ENCODE results near the gene RNF214.

The RNF214 gene

DNA sequence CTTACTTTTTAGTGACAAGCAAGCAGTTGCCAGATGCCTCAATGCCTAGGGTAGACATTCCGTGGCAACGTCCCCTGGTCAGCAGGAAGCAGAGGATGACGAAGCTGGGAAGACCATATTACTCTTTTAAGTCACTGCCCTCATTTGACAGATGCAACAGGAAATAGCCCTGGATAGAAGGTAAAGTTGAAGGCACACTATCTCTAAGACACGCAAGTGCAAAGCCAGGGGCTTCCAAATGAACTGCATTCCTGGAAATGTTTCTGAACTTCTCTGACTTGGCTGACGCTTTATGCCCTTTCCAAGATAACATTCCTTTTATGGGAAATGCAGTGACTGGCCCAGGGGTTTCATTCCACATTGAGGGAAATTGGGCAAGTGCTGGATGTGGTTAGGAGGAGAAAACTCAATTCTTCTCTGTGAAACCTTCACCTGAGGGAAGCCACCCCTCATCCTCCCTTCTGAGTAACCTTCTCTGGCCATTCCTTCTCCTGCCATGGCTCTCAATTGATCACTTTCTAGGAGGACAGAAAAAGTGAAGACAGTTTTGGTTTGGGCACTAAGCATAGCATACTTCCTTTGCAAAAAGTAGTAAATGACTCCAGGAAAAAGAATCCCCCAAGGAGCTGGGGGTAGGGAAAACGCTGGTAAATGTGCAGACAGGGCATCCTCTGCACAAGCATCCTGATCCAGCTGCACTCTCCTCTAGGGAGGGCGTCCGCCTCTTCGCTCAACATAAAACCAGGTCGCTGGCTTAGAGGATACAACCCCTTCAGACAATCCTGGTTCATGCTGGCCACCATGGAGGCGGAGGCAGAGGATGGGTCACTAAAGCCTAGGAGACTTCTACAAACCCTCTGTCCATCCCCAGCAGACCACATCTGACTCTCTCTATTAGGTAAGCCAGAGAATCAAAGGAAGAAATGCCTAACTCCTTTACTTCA, 15.1 kb upstream of the RNF214 start:
- DNase-seq = no peak

DNA sequence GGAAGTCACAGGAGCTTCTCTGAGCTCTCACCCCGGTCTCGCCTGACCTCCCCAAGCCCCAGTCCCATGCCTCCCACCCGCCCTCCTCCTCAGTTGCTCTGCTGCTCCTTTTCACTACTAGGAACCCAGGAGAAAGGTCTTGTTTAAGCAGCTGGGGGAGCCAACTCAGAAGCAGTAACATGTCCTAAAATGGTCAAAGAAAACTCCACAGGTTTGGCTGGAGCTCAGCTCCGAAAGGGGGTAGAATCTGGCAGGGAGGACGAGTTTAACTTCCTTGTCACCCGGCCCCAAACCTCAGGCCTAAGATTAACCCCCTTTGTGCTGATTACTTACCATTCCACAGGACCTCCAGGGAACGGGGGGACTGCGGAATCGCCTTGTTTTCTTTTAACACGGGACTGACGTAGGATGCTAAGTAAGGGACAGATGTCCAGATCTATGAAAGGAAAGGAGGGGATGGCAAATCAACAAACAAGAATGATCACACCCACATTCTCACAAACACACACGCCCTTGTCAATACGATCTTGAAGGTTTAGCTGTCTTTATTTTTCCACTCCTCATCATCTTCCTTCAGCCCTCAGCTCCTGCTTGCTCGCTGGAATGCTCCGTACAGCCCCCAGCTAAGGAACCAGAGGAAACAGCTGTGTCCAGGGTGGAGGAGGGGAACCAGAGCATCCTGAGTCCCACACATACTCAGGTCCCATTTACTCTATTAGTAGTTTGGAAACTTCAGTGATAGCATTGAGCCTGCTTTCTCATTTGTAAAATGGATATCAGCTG, 14.1 kb upstream of the RNF214 start:
- no peak for DNase-seq

DNA sequence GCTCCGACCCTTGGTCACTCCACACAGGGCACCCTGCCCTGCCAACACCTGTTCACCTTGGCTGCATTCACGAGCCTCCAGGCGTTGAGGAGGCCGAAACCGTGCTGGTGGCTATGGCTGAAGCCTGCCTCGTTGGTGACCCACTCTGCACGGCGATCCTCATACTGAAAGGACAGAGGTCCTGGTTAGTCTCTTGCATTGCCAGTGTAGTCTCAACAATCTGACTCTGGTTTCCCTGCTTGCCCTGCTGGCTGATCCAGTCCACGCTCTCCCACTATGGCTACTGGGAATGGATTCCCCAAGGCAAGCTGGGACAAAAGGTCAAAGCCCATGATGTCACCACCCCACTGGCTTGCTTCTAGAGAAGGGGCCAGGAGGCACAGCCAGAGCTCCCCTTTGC, 13.5 kb upstream of the RNF214 start:
- DNase-seq = no peak

DNA sequence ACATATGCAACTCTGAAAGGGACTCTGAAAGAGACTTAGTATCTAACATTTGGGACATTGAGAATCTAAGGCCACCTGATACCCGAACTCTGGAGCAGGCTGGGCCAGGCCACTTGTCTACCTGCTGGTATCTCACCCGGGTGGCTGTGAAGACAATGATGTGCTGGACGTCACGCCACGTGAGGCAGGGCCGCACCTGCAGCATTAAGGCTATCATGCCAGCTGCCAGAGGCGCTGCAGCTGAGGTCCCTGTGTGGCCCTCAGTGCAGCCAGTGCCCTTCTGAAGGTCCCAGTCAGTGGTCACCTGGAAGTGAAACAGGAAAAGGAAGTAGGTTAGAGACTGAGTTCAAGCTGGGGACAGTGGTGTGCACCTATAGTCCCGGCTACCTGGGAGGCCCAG, 13.0 kb upstream of the RNF214 start:
- DNase-seq = no peak

DNA sequence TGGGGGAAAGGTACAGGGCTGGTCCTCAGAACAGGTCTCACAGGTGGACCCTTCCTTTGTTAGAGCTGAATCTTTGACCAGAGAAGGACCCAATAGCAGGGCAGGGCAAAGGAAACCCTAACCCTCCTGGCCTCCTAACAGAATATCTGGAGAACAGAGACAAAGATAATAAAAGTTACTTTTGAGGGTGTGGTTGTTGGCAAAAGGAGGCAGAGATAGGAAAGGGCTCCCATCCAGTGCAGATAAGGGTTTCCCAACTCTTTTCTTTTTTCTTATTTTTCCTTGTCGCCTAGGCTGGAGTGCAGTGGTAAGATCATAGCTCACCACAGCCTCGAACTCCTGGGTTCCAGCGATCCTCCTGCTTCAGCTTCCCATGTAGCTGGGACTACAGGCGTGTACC, 12.5 kb upstream of the RNF214 start:
- no peak for DNase-seq

DNA sequence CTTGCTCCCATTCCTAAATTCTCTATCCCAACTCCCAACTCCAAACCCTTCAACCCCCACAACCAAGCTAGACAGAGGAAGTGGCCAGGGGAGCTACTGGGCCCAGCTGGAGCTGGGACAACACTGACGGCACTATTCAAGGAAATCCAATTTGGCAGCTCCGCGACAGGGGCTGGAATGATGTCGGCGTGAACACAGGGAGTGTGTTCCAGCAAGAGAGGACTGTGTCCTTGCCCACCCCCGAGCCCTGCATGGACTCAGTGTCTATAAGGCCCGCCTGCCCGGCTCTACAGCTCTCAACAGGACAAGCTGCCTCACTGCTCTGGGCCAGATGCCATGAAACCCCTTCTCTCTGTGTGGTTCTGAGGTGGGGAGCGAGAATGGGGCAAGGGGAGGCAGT, 11.9 kb upstream of the RNF214 start:
- DNase-seq = peak; percentile 69

DNA sequence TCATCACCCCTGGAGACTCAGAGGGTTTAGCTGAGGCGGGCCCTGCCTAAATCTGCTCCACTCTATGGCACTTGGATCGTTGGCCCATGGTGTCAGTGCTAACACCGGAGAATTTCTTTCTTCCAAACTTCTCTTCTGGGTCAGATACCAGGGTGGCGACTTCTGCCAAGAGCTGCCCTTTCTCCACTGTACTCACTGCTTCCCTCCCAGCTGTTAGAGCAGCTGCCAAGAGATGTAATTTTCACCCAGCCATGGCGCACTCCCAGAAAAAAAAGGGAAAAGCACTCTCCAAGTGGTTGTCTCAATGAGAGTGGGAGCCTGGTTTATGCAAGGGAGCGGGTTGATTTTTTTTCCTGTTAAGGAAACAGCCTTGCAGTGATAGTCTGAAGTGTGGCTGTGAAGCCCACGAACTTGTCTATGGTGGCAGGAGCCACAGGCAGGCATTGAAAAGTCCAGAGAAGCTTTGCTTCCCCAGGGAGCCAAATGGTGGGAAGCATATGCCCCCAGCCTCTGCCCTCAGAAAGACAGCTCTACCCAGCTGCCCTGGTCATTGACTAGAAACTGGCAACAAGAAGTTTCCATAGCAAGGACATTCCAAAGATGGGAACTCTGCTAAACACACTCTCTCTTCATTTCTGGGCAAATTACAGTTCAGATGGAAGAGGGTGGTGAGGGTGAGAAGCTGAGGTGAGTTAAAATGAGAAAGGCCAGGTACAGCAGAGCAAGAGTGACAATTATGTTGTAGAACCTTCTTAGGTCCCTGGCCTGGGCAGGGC, 11.3 kb upstream of the RNF214 start:
- peak; percentile 69 for DNase-seq

DNA sequence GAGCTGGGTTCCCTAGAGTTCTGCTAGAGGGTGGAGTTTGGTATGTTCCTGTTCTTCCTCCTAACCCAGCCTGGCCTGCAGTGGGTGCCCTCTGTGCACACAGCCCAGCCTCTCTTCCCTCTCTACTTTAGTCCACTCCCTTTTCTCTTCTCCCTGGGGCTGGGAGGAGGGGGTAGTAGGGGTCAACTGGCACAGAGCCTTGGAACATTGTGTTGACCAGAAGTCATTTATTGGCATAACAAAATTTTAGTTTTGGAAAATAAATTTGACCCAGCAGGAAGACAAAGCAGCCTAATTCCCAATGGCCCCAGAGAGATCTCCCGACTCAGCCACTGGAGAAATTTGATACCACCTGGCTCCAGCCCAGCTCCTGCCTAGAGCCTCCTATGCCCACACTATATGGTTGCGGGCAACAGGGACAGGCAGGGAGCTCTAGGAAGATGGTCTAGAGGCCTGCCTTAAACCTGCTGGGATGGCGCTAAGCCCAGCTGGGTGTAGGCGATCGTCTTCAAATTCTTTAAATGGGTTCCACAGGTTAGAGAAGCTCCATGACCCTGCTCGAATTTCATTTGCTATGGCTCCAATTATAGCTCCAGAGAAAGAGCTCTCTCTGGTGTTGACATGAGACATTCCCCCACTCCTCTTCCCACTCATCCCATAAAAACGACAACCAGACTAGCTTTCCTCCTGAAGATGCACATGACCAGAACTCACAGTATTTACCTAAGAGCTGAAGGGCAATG, 10.5 kb upstream of the RNF214 start:
- DNase-seq = peak; percentile 79

DNA sequence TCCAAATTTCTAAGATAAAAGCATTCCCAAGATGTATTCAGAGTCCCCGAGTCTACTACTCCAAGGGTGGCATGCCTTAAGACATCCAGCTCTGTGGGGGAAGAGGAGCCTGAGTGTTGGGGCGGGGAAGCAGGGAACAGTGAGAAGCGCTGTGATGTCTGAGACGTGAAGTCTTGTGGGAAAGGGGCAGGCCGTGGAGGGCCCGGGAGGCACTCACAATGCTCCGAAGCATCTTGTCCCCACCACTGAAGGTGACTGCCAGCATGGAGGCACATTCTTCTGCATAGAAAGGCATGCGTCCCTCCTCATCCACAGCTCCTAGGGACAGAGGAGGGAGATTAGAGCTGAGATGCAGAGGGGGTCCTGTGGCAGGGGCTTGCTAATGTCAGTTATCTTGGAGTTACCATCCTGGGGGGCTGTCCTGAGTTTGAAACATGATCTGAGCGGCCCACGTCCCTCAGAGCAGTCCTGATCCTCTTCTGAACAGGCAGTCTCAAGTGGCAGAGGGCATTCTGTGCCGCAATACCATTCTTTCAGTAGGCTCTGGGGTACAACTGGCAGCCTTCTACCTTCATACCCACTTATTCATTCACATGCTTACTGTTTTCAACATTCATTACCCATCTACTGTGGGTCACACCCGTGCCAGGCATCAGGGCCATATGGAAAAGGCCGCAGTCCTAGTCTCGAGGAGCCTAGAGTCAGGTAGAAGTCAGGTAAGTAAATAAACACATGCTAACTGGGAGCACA, 9.3 kb upstream of the RNF214 start:
- DNase-seq = no peak

DNA sequence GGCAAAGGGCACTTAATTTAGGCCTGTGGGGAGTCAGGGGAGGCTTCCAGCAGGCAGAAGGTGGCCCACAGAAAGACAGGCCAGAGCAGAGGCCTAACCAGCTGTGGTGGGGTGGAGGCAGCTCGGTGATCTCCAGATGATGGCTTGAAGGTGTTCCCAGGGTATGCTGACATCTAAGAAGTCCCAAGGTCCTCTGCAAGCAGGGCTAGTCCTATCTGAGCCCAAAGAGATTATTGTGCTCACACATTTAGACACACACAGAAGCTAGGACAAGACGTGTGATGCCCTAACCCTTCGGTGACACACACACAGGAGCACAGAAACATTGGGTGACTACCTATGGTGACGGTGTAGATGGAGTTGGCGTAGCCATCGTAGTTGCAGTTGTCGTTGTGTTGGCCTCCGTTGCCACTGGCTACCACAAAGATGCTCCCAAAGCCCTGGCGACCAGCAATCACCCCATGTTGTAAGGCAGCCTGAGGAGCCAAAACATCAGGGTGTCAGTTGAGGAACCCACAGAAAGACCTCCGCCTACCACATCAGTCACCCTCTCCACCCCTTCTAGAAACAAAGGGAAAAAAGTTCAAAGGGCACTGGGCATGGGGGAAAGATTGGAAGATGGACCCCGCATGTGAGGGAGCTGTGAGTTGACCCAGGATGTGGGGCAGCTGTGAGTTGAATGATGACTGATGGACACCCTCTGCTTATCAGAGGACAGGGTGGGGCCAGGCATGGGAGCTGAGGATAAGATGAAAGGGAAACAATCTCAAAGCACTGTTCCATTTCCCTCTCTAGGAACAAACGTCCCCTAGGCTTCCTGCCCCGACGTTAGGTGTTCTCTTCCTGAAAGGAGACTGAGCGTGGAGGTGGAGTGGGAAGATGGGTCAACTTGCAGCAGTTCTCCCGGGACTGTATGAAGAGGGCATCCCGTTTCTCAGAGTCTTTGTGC, 8.5 kb upstream of the RNF214 start:
- no peak for DNase-seq

DNA sequence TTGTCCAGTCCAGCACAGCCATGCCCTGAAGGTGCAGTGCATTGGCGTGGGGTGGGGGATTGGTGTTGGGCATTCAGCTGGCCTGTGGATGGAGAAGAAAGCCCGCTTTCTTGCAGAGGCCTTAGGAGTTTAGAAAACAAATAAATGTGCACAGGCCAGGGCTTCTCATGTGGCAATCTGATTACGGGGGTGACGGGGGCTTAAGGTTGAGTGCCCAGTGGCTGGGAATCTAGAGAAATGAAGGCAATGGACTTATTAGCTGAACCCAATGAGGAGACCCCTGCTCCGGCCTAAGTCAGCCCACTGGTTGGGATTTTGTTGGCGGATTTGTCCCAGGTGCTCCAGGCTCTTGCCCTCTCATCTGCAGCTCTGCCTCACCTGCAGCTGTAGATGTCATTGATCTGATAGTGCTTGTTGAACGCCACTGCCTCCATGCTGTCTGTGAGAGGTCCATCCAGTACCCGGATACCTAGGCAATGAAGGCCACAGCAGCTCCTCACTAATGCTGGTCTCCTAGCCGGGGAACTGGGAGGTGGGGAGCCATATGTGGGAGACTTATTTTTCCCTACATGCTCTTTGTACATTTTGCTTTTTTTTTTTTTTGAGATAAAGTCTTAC, 6.8 kb upstream of the RNF214 start:
- DNase-seq = no peak

DNA sequence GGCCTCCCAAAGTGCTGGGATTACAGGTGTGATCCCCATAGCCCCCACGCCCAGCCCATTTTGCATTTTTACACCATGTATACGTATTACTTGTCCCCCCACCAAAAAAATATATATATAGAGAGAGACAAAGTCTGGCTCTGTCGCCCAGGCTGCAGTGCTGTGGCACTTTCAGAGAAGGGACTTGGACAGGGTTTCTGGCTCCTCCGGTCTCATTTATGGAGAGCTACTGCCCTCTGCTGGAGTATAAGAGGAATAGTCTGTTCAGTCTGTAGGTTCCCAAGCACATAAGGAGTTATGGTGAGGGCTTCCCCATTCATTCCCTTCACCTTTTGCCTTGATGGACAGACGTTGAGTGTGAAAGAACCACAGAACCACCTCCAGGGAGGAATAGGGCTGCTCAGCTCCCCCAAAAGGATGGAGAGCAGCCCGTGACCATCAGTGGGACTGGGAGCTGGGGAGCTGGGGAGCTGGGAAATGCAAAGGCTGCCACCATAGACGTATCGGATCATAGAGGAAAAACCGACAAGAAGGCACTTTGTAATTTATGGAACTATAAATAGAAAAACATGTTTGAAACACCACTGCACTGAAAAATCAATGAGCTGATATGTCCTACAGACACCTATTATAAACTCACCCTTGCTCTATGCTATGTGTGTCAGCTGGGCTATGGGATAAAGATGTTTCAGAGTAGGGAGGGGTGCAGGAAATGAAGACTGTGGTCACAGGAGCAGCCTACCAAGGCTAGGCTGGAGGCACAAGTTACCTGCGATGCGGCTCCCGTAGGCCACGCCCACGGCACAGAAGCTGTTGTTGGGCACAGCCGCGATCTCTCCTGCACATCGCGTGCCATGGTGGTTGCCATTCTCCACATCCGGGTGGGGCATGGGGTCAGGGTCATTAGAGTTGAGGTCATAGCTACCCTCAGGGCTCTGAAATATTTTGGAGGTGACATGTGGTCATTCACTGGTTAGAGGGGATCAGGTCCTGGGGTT, 5.8 kb upstream of the RNF214 start:
- peak; percentile 59 for DNase-seq

DNA sequence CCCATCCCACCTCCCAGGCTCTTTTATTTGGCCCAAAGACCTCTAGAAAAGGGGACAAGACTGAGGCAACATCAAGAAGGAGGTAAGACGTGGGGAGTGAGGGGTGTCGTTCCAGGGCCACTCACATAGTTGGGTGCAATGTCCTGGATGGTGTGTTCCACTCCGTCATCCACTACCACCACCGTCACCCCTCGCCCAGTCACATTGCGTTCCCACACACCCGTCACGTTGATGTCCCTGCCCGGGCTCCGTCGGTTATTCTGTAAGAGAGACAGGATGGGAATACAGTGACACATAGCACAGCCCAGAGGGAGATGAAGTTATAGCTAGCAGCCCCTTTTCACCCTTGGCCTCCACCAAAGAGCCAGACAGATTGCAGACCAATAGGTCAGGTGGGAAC, 4.4 kb upstream of the RNF214 start:
- DNase-seq = no peak

DNA sequence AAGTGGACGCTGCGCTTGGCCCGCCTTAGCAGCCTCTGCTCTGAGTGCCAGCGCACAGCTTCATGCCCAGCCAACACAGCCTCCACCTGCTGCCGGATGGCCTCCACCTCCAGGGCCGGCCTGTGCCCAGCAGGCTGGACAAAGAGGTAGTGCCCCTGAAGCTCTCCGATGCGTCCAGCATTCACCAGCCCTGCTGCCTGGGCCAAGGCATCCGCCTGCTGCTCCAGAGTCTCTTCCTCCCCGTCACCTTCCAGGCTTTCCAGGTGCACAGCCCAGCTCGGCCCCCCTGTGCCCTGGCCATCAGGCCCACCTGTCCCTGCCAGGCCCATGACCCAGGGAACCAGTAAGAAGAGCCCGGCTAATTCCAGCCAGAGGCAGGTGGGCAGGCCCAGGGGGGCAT, 3.1 kb upstream of the RNF214 start:
- no peak for DNase-seq

DNA sequence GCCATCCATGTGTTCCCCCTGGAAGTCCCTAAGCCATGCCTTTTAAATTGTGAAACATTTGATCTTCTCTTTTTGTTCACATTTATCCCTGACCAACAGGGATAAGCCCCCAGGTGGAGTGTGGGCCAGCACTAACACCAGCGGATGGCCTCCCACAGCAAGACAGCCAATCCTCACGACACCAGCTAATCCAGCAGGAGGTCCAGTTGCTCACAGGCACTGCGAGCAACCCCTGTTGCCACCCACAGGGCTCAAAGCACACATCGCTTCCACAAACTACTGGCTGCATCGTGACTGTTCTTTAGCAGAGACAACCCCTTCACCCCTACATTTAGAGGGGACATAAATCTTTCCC, 2.6 kb upstream of the RNF214 start:
- DNase-seq = no peak

DNA sequence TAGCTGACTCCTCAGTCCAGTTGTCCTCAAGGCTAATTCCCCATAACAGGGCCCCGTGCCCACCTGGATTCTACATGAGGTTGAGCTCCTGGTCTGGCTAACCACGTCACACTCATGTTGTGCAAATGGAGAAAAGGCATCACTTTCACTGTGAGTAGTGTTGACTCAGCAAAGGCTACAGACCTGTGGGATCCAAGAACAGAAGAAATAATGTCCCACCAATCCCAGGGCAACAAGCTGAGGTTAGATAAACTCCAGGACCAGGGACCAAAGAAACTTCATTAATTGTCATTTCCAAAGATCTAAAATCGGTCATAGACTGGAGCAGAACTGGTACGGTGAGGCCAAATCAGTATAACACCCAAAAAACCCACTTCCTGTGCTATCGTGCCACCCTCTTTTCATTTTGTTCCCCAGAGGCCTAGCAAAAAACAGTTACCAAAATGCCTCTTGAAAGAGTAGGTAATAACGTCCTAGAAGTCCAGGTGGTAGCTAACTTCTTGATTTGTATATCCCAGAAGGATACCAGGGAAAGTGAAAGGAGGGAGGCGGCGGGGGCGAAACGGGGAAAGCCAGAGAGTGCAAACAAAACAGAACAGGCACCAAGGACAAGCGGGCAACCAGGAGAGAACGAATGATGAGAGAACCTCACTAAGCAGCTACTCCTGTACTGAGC, 2.0 kb upstream of the RNF214 start:
- DNase-seq = no peak

DNA sequence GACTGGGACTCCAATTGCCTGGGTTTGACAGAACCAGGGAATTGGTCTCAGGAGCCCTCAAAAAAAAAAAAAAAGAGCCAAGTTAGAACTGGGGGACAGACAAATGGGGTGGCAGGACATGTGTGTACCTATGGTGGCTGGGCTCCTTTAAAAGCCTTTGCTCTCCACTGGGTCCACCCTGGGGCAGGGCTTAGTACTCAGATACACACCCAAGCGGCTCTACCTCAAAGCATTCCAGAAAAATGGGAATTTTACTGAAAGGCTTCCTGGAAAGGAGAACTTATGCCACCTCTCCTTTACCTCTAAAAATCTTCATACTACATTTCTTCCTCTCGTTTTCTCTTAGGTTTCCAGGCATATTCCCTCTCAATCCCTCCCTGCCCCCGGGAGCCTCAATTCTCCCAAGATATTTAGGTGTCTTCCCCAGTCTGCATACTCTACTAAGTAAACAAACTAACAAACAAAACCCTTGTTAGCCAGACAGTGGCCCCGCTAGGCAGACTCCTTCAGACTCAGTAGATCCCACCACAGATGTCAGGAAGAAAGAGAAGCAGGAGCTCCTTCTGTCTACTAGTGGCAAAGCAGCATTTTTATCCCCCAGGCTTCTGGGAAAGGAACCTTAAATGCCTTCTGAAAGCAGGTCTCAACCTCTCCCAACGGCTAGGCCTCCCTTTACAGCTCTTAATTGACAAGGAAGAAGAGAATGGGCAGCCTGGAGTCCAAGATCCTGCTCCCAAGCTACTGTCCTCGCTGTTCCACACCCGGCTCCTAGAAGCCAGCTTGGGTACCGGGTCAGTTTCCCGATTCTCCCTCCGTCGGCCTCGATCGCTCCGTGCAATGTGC, 1.3 kb upstream of the RNF214 start:
- DNase-seq = no peak

DNA sequence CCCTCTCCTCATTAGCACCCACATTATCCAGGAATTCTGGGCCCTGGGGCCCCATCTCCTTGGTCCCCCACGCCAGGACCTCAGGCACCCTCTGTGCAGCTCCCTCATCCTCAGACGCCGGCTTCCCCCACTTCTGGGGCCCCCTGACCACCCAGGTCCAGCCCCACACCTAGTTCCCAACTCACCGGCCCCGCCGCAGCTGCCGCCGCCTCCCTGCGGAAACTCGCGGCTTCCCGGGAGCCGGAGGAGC, 704 bp upstream of the RNF214 start, which contains the start of gene PCSK7:
Gene PCSK7, minus strand, starts transcription at position 232 of the 250 bp plus-strand sequence. CDS start 2,229 bp downstream, outside the sequence.
- no peak for DNase-seq
